ENCODE results near the gene UNG.

The UNG gene

GRCh38 chr12:109089683-109090082 is 7.7 kb upstream of the UNG start:
- DNase-seq: no peak

- DNase-seq: no peak
These were observed 4.8 kb upstream of the UNG start for GRCh38 chr12:109092497-109093021.

DNA sequence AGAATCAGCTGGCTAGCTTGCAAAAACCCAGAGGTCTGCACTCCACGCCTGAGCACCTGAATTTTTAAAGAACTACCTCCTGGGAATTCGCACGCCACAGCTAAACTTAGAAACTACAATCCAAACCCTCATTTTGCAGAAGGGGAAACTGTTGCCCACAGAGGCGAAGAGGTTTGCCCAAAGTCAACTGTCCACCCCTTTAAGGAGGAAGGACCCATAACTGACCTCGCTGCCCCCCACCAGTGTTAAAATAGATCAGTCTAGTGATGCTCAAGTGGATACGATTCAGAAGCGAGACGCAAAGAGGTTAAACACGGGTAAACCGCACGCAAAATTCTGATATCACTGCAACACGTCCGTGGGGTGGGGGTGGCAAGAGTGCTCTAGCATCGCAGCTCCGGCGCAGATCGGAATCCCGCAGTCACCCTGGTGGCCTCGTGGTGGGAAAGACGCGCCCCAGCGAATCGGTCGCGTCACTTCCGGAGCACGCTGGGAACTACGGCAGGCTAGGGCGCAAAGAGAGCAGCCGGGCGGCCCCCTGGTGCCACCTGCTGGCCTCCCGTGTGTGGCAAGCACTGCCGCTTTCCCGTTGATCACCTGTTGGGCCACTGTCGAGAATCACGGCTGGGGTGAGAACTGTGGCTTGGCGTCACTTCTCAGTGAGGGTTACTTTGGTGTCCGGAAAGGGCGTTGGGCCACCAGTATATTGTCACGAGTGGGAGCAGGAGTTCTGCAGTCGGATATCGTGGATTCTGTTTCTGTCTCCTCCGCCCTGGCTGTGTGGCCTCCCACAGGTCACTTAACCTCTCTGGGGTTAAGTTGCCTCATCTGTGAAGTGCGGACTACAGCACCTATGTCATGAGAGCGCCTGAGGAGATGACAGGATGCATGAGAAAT is 4.1 kb upstream of the UNG start, which contains the start of gene ALKBH2:
Gene ALKBH2 (minus strand): TSS at position 451 of the 897 bp plus-strand sequence. CDS start 686 bp downstream, outside the sequence.
- DNase-seq: peak; percentile 95

- no peak for DNase-seq
These were observed 310 bp upstream of the UNG start for GRCh38 chr12:109097140-109097434.

DNA sequence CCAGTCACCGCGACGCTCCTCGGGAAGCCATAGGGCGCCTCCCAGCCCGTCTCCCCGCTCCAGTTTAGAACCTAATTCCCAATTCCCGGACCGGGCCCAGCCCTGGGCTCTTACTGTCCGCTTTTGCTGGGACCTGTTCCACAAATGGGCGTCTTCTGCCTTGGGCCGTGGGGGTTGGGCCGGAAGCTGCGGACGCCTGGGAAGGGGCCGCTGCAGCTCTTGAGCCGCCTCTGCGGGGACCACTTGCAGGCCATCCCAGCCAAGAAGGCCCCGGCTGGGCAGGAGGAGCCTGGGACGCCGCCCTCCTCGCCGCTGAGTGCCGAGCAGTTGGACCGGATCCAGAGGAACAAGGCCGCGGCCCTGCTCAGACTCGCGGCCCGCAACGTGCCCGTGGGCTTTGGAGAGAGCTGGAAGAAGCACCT is 797 bp downstream of the UNG start:
- no peak for DNase-seq

DNA sequence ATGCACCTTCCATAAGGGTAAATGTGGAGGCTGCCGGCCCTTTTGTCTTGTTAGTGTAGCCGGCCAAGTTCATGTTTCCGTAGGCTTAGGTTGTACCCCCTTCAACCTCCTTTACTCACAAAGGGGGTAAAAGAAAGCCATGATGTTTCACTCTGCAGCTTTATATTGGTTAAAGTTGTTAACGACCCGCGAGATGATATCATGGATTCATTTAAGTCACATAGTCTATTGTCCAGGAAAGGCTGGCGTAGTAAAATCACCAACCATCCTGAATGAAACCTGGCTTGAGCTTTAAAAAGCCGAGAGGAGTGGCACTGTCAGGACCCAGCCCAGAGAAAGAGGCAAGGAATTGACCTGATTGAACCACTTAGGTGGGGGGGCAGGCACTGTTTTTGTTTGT is 1.3 kb downstream of the UNG start:
- no peak for DNase-seq

DNA sequence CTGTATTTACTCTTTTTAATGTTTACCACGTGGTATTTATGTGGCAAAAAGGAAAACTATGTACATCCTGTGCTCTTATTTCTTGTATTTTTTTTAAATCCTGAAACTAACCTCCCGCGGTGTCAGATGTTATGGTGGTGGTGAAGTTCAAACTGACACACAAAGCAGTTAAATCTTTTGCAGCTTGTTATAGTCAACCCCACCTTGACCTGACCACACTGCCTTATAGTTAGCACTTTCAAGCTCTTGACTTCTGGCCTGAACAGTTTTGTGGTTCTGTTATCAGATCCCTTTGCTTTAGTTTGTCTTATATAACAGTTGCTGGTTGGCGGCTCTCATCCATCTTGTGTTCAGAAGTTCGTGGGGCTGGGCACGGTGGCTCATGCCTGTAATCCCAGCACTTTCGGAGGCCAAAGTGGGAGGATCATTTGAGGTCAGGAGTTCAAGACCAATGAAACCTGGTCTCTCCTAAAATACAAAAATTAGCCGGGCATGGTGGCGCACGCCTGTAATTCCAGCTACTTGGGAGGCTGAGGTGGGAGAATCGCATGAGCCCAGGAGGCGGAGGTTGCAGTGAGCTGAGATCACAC is 2.1 kb downstream of the UNG start:
- DNase-seq: peak; percentile 38

GRCh38 chr12:109100741-109101140 is 3.3 kb downstream of the UNG start:
- no peak for DNase-seq

DNA sequence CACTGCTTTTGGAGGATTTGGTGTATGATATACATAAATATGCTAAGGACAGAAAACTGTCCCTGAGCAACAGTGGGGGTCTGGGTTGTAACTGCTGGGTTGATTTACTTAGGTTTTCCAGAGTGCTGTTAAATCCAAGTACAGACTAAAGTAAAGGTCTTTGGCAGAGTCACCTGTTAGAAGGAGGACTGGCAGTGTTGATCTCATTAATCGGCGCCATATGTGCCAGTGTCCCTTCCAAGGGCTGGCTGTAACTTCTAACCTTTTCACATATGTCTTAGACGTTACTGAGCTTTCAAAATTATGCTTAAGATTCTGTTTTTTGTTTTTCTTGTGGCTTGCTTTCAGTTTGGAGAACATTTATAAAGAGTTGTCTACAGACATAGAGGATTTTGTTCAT is 5.1 kb downstream of the UNG start:
- DNase-seq: no peak

- DNase-seq: no peak
These were observed 7.8 kb downstream of the UNG start for GRCh38 chr12:109105176-109105575.

GRCh38 chr12:109109746-109110350 is 12.5 kb downstream of the UNG start:
- DNase-seq: no peak

DNA sequence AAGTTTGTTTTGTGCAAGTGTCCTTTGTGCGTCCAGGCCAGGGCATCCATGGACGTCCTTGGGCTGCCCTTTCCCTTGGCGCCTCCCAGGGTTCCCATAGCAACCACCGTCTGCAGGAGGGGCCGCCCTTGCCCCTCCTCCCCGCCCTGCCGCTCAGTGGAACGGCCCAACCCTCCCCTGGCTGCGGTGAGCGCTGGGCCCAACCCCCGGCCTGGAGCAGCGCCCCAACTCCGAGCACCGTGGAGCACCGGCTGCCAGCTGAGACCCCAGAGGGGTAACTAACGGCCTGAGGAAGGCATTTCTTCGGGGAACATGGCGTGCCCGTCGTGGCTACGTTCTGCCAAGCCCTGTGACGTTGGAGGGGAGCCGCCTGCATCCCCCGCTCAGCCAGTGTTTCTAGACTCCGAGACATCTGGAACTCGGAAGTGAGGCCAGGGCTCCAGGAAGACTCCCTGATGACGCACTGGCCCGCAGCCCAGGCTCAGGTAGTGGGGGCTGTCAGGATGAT is 13.6 kb downstream of the UNG start:
- peak; percentile 33 for DNase-seq

GRCh38 chr12:109112720-109113465 is 15.5 kb downstream of the UNG start:
- no peak for DNase-seq

- no peak for DNase-seq
These were observed 16.4 kb downstream of the UNG start for GRCh38 chr12:109113661-109114321.

GRCh38 chr12:109114644-109115043 is 17.2 kb downstream of the UNG start:
- no peak for DNase-seq

GRCh38 chr12:109115404-109115757 is 18.0 kb downstream of the UNG start:
- DNase-seq: no peak

DNA sequence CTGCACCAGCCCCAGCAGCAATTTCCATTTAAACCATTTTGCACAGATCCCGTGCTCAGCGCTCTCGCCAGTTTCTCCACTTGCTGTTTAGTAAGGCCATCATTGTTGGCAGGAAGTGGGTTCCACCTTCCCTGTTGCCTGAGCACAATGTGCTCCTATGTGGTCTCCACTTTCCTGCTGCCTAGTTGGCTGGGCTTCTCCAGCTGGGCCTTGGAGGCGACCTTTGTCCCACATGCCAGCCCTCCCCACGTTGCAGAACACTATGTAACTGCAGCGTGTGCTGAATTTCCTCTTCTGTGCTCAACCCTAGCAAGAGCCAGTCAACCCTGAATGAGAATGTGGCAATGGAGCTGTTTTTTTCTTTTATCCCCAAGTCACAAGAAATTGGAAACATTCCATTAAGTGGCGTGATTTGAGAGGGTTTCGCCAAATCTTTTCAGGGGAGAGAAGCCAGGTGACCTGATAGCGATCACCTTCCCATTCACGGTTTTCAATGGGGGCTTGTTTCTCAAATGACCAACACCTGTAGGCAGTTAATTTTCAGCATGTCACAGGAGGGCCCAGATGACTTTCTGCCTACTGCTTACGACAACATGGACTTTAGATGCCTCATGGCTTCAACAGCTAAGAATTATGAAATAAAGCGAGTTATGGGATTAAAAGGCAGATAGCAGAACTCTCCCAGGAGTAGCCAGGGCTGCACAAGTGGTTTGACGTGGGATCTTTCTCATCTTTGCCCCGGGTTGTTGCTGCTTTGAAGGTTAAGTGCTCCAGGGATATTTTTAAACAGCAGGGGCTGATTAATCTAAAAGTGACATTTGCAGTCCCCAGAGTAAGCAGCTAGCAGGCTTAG is 18.6 kb downstream of the UNG start, which contains the start of gene ACACB:
Gene ACACB (plus strand): TSS at position 830 of the 853 bp plus-strand sequence. CDS start 22,819 bp downstream, outside the sequence.
- no peak for DNase-seq

DNA sequence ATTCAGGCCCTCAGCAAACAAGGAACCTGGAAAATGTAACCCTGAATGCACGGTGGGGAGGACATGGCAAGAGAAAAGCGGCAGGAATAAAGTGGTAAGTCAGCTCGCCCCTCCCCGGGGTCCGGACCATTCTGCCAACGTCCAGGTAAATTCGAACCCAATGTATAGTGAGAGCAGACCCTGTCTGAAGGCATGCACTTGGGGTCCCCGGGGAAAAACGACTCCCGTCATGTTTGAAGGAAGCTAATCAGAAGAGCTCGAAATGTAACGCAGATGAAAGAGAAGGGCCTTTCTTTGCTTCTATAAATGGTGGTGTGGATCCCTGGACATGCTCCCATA is 19.2 kb downstream of the UNG start:
- no peak for DNase-seq

DNA sequence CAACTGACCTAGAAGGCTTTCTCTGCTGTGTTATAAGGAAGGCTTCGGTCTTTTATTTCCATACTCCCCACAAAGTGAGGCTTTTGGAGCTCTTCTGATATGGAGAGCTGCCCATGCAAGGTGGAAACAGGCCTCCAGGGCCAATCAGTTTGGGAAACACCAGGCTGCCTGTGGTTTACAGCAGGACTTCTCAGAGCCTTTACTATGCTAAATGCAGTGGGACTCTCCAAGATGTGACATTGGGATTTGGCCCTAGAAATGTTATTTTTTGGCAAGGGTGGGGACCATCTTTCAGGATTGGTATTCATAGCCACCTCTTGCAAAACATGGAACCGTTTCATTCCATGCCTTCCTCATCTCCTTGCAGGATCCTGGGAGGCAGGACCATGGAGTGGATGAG is 22.7 kb downstream of the UNG start:
- no peak for DNase-seq

- no peak for DNase-seq
These were observed 23.2 kb downstream of the UNG start for GRCh38 chr12:109120557-109120956.

DNA sequence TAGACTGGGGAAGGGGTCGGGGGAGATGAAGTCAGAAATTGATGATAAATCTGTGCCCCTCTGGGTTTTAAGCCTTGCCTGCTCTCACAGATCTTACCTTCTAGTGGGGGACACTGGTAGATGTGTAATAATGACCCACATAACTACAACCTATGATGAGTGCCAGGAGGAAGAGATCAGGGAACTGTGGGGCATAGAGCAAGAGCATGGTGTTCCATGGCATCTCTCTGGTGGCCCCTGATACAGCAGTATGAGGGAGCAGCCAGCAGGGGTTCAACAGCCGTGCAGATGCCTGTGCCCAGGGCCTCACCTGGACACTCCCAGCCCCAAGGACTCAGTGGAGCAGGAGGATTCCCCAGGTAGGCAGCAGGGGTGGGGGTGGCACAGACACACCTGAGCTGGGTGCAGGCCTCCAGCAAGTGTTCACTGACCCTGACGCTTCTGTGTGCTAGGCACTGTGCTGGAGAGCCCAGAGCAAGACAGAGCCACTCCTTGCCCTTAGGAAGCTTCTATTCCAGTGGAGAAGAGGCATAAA is 24.0 kb downstream of the UNG start:
- no peak for DNase-seq

All from central memory CD4-positive, alpha-beta T cell (primary cell).